ENCODE measurements around the gene JAM3.
"Not testable (repeated sequence)": the region's sequence is repeated elsewhere in the genome, so short reads cannot be mapped to it uniquely, and the experiment has no call there.

The JAM3 gene

DNA sequence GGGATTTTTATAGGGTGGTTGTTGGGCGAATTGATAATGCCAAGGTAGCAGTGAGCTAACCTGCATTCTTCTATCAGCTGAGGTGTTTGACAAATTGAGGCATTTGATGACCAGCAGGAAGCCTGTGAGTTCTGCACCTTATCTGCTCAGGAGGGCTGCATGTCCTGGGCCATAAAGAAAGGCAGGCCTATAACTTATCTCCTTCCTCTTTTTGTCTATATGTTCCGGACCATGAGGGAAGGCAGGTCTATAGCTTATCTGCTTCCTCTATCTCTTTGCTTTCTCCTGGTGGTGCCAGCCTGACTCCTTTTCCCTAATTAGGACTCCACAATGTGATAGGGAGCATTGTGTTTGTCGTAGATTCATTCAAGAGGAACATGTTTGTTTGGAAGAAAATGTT is 8.6 kb upstream of the JAM3 start:
- in situ Hi-C loops (cut with MboI; ENCODE audit: low sequenced_read_pairs) = no loop called here

DNA sequence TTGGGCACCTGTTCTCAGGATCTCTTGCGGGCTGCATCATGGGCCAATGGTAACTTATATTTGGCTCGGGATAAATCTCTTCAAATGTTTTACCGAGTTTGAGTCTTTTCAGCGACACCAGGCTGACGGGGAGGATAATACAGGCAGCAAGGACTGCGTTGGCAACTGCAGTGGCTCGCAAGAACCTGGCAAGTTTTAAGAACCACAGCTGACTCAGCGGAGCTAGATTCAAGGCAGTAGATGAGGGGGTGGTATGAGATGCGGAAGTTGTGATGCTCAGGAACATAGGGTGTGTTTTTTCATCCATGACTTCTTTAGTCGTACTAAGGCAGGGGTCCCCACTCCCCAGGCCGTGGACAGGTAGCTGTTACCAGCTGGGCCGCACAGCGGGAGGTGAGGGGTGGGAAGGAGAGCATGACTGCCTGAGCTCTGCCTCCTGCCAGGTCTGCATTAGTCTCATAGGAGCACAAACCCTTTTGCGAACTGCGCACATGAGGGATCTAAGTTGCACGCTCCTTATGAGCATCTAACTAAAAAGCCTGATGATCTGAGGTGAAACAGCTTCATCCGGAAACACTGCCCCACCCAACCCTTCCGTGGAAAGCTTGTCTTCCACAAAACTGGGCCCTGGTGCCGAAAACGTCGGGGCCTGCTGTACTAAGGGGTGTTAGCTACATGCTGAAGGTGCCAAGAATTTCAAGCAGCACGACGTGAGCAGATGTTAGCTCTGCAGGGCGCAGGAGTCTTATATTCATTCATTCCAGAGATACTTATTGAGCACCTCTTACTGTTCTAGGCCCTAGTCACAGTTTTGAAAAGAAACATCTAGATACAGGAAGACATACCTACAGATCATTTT is 6.4 kb upstream of the JAM3 start:
- in situ Hi-C loops (cut with MboI; ENCODE audit: low sequenced_read_pairs) = no loop called here

DNA sequence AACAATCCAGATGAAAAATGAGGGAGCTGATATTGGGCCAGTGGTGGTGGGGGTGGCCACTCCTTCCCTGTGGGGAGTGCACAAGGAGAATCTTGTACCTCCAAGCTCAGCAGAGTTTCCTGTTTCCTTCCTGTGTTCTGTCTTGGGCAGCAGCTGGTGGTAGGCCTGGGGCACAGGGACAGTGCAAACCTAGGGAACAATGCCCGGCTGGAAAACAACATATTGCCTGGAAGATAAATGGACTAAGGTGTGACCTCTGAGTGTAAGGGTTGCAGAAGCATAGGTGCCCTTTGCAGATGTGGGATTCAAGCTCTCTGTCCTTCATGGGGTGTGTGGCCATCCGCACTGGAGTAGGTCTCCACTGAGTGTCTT is 5.8 kb upstream of the JAM3 start:
- in situ Hi-C loops (cut with MboI; ENCODE audit: low sequenced_read_pairs) = no loop called here

DNA sequence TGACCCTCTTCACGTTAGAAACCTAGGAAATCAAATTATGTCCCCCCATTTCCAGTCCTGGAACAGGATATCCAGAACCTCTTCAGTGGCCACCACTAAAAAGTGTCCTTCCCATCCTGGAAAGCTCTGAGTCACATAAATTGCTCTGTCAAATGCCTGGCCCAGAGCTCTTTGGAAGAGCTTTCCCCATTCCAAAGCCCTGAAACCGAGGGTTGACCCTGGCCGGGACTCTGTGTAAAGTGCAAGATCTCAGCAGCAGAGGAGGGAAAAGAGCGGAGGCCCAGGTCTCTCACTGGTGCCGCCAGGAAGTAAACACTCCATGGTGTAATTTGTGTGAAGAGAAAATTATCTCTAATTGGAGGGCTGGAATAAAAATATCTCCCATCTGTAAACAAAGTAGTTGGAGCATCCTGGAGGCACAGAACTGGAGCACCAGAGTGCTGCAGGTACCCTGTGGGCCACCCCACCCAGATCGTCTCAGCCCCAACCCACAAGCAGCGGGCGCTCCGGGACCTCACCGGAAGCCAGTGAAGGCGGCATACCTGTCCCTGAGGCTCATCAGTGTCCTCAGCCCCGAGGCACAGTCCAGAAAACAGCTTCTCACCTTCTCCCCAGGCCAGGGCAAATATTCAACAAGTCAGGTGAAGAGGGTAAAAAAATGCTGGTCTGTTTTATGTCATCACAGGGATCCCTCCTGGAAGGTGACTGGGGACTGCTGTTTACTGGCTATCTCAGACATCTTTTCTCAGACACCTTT is 4.7 kb upstream of the JAM3 start:
- in situ Hi-C loops (cut with MboI; ENCODE audit: low sequenced_read_pairs) = no loop called here

DNA sequence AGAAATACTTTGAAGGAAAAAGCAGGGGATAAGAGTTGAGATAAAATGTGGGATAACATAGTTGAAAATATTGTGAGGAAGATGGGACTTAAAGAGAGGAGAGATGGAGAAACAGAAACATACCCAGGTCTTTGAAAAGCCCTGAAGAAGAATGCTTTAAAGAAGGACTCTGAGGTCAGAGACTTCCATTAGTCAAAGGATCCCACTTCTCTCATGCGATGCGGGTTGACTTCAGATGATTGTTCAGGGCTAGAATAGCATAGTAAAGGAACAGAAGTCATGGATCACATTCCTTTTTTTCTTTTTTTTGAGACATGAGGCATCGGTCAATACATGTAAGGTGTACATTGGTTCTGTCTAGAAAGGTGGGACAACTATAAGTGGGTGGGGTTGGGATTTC is 3.5 kb upstream of the JAM3 start:
- in situ Hi-C loops (cut with MboI; ENCODE audit: low sequenced_read_pairs) = no loop called here

DNA sequence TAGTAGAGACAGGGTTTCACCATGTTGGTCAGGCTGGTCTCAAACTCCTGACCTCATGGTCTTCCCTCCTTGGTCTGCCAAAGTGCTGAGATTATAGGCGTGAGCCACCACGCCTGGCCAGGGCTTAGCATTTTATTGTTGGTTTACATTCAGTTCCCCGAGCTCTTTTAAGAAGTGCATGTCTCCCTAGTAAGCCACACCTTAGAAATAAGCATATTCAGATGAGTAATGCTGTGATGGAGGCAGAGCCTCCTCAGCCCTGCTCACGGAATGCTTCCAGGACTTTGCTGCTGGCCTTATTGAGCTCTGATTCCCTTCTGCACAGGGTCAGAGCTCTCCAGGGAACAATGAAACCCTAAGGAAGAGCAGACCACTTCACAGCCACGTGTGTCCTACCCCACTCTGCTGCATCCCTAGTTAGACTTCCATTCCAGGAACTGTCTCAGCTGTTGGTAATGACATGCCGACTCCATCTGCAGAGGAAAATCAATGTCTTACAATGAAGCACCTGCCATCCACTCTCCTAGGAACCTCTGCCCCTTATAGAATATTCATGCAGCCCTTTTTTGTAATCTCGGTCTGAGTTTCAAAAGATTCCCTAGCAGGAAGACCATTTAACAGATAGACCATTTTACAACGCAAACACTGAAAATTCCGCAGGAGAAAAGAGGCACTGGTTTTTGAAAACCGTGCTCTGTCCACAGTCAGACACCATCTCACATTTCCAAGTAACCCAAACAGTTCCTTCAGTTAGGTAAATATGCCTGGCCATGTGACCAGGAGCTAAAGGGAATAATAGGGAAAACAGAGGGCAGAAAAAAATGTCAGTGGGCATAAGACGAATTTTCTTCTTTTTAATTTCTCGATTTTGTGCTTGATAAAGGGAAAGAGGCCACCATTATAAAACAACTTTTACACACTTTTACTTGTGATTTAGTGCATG is 1.7 kb upstream of the JAM3 start:
- in situ Hi-C loops (cut with MboI; ENCODE audit: low sequenced_read_pairs) = no loop called here

DNA sequence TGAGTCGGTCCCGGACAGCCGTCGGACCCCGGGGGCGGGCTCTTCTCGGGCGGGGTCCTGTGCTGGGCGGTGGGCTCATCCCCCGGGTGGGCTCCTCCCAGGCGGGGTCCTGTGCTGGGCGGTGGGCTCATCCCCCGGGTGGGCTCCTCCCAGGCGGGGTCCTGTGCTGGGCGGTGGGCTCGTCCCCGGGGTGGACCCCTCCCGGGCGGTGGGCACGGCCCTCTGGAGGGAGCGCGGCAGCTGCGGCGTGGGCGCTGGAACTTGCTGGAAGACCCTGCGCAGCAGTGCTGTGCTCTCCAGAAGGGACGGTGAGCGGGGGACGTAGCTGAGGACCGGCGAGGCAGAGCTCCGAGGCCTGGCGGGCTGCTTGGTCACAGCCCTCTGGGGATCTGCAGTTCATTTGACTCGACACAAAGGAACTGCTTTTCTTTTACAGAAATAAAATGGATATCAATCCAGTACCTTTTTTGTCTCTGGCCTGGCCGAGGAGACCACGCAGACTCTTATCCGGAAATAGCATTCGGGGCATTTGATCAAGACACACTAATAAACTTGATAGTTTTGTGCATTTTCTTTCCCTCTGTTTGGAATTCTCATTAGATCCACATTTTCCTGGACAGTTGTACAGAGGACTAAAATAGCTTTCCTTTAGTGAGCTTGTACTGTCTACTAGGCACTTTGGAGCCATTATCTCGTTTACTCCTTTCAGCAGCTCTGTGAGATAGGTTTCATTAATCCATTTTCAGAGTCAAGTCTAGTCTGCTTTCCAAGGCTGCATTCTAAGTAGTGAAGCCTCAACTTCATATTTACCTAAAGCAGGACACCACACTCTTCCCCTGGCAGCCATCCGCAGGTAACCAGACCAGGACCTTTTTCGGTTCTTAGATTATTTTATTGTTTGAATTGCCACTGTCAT is 812 bp downstream of the JAM3 start:
- in situ Hi-C loops (cut with MboI; ENCODE audit: low sequenced_read_pairs) = no loop called here

DNA sequence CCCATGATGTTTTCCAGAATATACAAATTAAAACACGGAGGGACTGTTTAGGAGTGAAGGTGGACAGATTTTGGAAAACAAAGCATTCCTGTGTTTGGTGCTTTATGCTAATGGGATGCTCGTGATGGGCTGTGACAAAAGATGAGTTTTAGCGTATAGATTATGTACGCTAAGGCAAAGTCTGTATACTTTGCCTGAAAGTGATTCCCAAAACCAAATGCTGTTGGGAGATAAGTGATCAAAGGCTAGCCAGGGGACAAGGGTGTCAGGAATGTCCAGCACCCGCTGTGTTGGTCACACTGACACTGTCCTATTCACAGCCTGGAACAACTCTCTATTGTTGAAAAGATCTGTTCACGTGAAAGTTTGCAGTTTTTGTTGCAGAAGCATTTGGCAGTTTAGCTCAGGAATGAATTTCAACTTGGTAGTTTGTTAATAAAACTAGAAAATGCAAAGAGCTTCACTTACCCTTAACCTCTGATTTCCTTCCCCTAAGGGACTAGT is 1.5 kb downstream of the JAM3 start:
- in situ Hi-C loops (cut with MboI; ENCODE audit: low sequenced_read_pairs) = no loop called here

DNA sequence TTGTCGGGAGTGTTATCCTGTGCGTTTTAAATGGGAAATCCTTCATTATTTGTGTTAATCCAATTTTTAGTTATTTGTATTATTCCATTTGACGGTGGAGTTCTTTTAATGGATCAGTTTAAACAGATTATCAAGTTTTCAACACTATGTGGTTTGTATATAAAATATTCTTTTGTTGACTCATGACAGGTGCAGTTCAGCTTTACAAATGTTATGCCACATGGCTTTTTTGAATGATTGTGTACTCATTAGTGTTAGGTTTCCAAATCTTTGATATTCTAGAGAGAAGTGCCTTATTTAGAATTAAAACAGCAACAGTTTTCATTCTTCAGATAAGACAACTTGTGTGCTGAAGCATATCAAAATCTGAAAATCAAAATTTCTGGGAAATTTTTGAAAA is 2.4 kb downstream of the JAM3 start:
- in situ Hi-C loops (cut with MboI; ENCODE audit: low sequenced_read_pairs) = no loop called here

DNA sequence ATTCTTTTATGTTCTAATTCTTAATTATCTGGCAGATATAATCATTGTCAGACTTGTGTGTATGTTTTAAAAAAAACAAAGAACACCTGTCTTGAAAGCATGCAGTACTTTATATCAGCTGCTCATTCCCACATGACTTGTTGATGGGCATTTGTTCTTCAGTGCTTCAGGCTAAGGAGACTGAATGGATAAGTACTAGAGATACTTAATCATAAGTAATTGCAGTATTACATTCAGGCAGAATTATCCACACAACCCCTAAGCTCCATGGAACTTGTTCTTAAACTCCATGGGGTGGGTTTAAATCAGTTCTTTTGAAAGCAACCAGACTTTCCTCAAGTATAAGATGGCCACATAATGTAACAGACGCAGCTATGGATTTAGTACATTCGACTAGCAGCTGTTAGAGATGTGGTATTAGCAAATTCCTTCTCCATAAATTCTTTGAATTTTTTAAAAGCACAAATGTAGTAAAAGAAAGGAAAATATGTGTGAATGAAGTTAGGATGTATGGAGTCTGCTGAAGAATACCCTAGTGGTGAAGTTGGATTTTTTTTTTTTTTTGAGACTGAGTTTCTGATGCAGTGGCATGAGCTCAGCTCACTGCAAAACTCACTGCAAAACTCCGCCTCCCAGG is 3.0 kb downstream of the JAM3 start:
- in situ Hi-C loops (cut with MboI; ENCODE audit: low sequenced_read_pairs) = no loop called here

DNA sequence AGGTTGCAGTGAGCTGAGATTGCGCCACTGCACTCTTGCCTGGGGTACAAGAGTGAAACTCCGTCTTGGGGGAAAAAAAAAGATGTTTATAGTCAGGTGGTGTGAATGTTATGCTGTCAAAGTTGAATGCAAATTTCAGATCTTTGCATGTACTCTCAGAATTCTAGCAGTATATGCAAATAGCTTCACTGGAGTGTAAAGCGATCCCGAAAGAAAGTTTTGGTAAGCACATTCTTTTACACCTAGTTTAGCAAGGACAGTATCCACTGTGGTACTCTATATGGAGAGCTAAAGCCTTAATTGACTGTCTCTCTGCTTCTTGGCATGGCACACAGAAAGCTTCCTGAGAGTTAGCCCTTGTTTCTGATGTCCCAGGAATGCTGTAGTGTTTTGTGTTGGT is 4.0 kb downstream of the JAM3 start:
- in situ Hi-C loops (cut with MboI; ENCODE audit: low sequenced_read_pairs) = no loop called here

DNA sequence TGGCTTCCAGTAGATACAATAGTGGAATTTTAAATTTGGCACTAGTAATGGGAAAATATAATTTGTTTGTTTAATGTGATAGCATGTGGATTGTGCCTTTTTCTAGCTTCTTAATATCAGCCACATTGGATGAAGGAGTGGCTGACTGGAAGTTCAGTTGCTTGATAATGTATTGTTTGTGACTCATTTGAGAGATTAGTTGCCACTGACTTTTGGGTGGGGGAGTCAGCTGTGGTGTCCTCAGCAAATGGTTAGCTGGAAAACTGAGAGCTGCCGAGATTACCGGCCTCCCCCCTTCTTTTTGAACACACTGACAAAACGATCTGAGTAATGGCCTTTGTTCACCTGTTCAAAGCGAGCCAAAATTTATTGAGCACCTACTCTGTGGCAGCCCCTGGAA is 5.5 kb downstream of the JAM3 start:
- in situ Hi-C loops (cut with MboI; ENCODE audit: low sequenced_read_pairs) = no loop called here

DNA sequence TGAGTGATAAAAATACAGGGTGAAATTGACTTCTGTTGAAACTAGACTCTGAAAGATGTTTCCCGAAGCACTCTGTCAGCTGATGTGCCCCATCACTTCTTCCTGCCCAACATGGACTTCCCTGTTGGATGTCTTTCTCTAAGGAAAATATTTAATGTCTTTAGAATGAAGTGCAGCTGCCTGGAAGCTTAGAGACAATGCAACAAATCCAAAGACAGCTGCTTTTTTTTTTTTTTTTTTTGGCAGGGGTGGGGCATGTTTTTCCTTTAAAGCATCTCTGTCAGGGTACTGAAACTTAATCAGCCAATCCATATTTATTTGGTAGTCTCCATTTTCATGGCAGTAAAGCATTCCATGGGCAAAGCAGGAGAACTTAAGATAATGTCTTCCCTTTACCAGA is 5.9 kb downstream of the JAM3 start:
- in situ Hi-C loops (cut with MboI; ENCODE audit: low sequenced_read_pairs) = no loop called here

DNA sequence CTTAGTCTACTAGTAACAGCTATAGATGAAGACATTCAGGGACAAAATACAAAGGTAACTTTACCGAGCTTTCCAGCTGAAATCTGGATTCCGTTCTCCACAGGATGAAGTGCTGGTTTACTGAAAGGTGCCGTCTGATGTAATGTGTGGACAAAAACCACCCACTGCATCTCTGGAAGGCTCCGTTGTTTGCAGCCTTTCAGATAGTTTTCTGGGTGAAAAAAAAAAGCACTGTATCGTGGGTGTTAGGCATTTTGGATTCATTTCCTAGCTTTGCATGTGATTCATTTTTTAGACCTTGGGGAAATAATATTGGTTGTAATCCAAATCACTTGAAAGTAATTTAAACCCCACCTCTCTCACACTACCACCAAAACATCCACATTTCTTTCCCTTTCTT is 10.4 kb downstream of the JAM3 start:
- in situ Hi-C loops (cut with MboI; ENCODE audit: low sequenced_read_pairs) = no loop called here

DNA sequence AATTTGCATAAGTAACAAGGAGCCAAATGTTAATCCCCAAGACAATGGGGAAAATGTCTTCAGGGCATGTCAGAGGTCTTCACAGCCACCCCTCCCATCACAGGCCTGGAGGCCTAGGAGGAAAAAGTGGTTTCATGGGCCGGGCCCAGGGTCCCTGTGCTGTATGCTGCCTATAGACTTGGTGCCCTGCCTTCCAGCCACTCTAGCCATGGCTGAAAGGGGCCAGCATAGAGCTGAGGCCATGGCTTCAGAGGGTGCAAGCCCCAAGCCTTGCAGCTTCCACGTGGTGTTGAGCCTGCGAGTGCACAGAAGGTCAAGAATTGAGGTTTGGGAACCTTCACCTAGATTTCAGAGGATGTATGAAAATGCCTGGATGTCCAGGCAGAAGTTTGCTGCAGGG is 12.4 kb downstream of the JAM3 start:
- in situ Hi-C loops (cut with MboI; ENCODE audit: low sequenced_read_pairs) = not testable (repeated sequence)

DNA sequence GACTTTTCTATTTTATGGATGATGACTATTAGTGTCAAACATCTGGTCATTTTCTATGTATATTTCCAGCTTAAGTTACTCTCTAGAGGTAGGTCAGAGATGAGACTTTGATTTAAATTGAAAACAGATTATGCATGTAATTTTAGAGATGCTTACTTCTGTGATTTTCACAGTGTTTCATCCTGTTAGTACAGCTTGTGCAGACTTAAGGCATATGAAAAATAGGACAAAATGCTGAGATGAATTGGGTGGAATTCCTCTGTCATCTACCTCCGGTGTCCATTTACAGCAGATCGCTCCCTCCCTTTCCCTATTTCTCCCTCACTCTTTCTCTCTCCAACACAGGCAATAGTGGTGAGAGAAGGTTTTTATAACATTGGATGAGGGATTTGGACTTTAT is 14.1 kb downstream of the JAM3 start:
- in situ Hi-C loops (cut with MboI; ENCODE audit: low sequenced_read_pairs) = no loop called here

DNA sequence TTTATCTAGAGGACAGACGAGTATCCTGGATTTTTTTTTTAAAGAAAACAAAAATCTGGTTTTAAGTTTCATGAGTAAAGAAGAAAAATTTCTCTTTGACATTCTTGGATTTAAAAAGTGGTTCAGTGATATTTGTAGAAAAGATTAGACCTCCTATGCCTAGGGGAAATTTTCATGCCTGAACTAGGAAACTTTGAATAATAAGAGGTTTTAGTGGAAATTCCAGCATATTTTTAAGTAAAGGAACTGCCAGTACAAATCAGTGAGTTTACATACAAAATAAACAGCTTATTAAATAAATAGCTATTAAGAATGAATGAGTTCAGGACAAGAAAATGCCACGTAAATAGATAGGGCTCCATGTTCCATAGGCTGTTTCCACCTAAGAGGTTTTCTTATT is 17.5 kb downstream of the JAM3 start:
- in situ Hi-C loops (cut with MboI; ENCODE audit: low sequenced_read_pairs) = no loop called here

DNA sequence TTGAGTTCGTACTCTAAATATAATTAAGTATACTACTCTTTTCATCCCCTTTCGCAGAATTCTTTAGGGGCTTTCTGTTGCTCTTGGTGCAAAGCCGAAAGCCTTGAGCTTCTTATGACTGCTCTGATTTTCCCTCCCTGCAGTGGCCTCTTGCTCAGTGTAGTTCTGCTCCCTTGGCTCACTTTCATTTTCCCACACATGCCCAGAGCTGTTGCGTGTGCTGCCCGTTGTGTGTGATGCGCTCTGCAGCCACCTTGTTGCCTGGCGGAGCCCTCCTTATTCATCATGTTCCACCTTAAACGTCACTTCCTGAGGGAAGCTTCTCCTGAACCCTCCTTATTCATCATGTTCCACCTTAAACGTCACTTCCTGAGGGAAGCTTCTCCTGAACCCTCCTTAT is 23.1 kb downstream of the JAM3 start:
- in situ Hi-C loops (cut with MboI; ENCODE audit: low sequenced_read_pairs) = not testable (repeated sequence)

DNA sequence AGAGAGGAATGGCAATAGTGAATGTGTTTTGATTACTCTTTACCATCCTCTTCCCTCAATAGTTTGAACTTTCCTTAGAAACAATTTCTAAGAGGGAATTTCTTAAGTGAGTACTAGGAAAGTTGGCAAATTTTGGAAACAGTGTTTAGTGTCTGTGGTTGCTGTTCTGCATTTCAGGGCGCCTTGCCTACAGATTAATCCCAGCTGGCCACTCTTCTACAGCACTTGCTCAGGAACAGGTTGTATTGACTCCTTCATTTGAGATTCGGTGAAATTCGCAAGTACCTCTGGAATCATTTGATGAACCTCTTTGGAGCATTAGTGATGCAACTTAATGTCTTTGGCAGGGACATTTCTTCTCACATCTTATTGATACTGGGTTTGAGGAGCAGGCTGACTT is 28.3 kb downstream of the JAM3 start:
- in situ Hi-C loops (cut with MboI; ENCODE audit: low sequenced_read_pairs) = no loop called here

Data from hTERT RPE-1 (cell line).